Spinal cord (tissue), 10 donors: Measurements from ENCODE around the gene DYNC1I2. TPM values are rescaled to one million over a fixed set of nuclear protein-coding genes. Genes with fewer than 3 reads are reported as not detected.
"Not testable (repeated sequence)": the region's sequence is repeated elsewhere in the genome, so short reads cannot be mapped to it uniquely, and the experiment has no call there.

Experiments
- DNase-seq, 6 donors: peaks; one replicate each; pipeline versions ENCODE4 v3.0.0 to v3.0.0-alpha.2; 2013 to 2015; ENCODE audit warnings: low spot score in 6 of 6, low read depth in 4 of 6
- H3K27ac ChIP-seq: one replicate; pipeline ENCODE4 v1.5.1; 2013; ENCODE audit warnings: low read depth, low read length, control low read depth
- H3K27me3 ChIP-seq: one replicate; pipeline ENCODE4 v1.6.1; 2013; ENCODE audit warnings: low read length; ENCODE audit not compliant: control insufficient read depth, insufficient read depth
- H3K36me3 ChIP-seq: one replicate; pipeline ENCODE4 v1.6.1; 2013; ENCODE audit warnings: low read length; ENCODE audit not compliant: control insufficient read depth, insufficient read depth
- H3K4me1 ChIP-seq: one replicate; pipeline ENCODE4 v1.6.1; 2013; ENCODE audit warnings: low read length; ENCODE audit not compliant: control insufficient read depth, insufficient read depth
- H3K4me3 ChIP-seq: one replicate; pipeline ENCODE4 v1.5.1; 2013; ENCODE audit warnings: low read depth, low read length, control low read depth
- H3K9me3 ChIP-seq: one replicate; pipeline ENCODE4 v1.6.1; 2013; ENCODE audit warnings: low read length; ENCODE audit not compliant: control insufficient read depth, insufficient read depth
- WGBS: methylation state at CpG from one replicate; pipeline ENCODE4 v1.1.5; 2013; ENCODE audit warnings: missing lambda C conversion rate; ENCODE audit not compliant: insufficient coverage; 5-methylcytosine and 5-hydroxymethylcytosine counted together
- polyA plus RNA-seq, 2 donors: library from polyadenylated mRNA; unstranded; fragments of 120-200 nt; gene quantifications; one replicate each; pipeline ENCODE4 v1.2.1, GENCODE V29; 2013; ENCODE audit not compliant: insufficient read length in 2 of 2
- total RNA-seq, 2 donors: library from RNA; depleted of rRNA in 1 of 2; stranded (reverse); fragments of 120-200 nt in 1 of 2; fragments of >200 nt in 1 of 2; gene quantifications; one replicate each; pipeline versions ENCODE4 v1.2.3 to v1.2.4, GENCODE V29; 2013 to 2014
- donor health status: healthy.

Gene DYNC1I2
- total and polyA plus RNA-seq, 4 donors, result 127 to 209 (median 194) TPM

DNA sequence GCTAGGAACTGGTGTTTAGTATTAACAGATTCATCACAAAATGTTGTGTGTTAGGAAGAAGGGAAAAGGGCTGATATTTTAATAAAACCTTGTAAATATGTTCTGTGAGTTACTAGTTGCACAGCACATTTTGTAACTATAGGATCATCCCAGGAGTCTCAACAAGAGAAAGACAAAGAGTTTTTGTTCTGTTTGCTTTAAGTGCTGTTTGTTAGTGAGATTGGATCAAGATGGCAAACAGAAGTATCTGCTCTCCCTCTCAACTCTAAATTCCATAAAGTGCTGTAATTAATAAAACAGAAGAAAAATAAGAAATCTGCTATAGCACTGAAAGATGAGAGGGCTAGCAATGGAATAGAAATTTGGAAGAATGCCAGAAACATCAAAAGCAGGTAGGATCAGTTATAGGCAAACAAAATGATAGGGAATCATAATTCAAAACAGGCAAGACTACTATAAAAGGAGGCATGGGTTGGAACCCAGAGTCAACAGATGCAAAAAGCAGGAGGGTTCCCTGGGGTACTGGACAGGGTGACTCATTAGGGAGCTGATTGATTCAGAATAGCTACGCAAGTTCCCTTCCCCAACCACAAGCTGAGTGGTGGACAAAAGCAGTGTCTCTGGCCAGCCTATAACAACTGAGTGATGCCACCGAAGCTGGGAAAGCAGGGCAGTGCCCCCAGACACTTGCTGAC, 75.8 kb downstream of the DYNC1I2 start:
- 33% methylated on average over 1 of the region's 2 CpGs for WGBS
- DNase-seq, result no peak
- no peaks in the 10 kb centered on the region for H3K9me3 ChIP-seq

DNA sequence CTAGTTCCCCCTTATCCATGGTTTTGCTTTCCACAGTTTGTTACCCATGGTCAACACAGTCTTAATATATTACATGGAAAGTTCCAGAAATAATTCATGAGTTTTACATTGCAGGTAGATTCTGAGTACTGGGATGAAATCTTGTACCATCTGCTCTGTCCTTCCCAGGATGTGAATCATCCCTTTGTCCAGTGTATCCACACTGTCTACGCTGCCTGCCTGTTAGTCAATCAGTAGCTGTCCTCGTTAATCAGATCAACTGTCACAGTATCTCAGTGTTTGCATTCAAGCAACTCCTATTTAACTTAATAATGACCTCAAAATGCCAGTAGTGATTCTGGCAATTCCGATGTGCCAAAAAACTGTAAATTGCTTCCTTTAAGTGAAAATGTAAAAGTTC, 76.3 kb downstream of the DYNC1I2 start:
- Histone ChIP-seq H3K27me3 (no peaks in the 10 kb centered on the region), H3K4me1 (no peaks in the 10 kb centered on the region), H3K9me3 (no peaks in the 10 kb centered on the region), H3K36me3 (peaks cover 10% of the 10 kb centered on the region), H3K4me3 (no peak overlapping the region), H3K27ac (no peak overlapping the region)
- WGBS, result 88% methylated on average over 2 of the region's 3 CpGs
- DNase-seq, result no peak

More for the DNA sequence above, 75.8 kb downstream of the DYNC1I2 start:
- H3K36me3 ChIP-seq, result peaks cover 10% of the 10 kb centered on the region
- H3K4me1 ChIP-seq, result no peaks in the 10 kb centered on the region
- no peaks in the 10 kb centered on the region for H3K27me3 ChIP-seq
- no peak overlapping the region for H3K27ac ChIP-seq
- no peak overlapping the region for H3K4me3 ChIP-seq

DNA sequence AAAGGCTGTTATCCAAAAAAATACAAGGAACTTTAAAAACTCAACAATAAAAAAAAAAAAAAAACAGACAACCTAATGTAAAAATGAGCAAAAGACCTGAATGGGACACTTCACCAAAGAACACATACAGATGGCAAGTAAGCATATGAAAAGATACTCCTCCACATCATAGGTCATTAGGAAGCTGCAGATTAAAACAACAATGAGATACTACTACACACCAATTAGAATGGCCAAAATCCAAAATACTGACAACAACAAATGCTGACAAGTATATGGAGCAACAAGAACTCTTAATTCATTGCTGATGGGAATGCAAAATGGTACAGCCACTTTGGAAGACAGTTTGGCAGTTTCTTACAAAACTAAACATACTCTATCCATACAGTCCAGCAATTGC, 84.2 kb downstream of the DYNC1I2 start:
- Histone ChIP-seq H3K36me3 (no peaks in the 10 kb centered on the region), H3K27ac (no peak overlapping the region)
- no peak for DNase-seq

DNA sequence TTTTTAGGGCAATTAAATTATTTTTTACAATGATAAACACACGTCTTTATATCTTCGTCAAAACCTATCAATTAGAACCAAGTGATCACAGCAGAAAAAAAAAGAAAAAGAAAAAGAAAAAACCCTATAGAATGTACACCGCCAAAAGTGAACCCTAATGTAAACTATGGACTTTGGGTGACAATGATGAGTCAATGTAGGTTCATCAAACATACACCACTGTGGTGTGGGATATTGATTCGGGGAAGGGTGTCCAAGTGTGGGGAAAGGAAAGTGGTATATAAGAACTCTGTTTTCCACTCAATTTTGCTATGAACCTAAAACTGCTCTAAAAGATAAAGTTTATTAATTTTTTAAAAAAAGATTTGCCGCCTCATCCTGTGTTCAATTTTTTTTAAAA, 85.1 kb downstream of the DYNC1I2 start:
- H3K9me3 ChIP-seq, result no peaks in the 10 kb centered on the region
- H3K4me3 ChIP-seq, result no peak overlapping the region
- H3K27ac ChIP-seq, result no peak overlapping the region
- H3K27me3 ChIP-seq, result no peaks in the 10 kb centered on the region
- no peaks in the 10 kb centered on the region for H3K4me1 ChIP-seq
- WGBS, result no CpG with 5 or more reads among the region's 5 CpGs
- DNase-seq, result no peak
- H3K36me3 ChIP-seq, result no peaks in the 10 kb centered on the region

More for the DNA sequence above, 84.2 kb downstream of the DYNC1I2 start:
- no peaks in the 10 kb centered on the region for H3K4me1 ChIP-seq
- no peaks in the 10 kb centered on the region for H3K9me3 ChIP-seq
- H3K27me3 ChIP-seq, result no peaks in the 10 kb centered on the region
- H3K4me3 ChIP-seq, result no peak overlapping the region

DNA sequence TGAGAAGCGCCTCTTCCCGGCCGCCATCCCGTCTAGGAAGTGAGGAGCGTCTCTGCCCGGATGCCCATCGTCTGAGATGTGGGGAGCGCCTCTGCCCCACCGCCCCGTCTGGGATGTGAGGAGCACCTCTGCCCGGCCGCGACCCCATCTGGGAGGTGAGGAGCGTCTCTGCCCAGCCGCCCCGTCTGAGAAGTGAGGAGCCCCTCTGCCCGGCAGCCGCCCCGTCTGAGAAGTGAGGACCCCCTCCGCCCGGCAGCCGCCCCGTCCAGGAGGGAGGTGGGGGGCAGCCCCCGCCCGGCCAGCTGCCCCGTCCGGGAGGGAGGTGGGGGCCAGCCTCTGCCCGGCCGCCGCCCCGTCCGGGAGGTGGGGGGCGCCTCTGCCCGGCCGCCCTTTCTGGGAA, 87.3 kb downstream of the DYNC1I2 start:
- not testable (repeated sequence) for DNase-seq, H3K4me3 ChIP-seq, H3K9me3 ChIP-seq, H3K4me1 ChIP-seq, H3K27ac ChIP-seq, H3K27me3 ChIP-seq, H3K36me3 ChIP-seq
- whole genome bisulfite sequencing, result 100% methylated on average over 5 of the region's 35 CpGs

DNA sequence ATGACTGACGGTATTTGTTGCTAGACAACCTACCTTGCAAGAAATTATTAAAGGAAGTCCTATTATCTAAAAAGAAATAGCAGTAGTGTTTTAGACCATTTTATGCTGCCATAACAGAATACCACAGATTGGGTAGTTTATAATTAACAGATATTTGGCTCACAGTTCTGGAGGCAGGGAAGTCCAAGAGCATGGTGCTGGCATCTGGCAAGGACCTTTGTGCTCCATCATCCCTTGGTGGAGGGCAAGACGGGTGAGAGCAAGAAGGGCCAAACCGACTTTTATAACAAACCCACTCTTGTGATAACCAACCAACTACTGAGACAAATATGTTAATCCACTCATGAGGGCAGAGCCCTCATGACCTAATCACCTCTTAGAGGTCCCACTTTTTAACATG, 91.2 kb downstream of the DYNC1I2 start:
- H3K27ac ChIP-seq, result no peak overlapping the region
- no peaks in the 10 kb centered on the region for H3K36me3 ChIP-seq
- H3K27me3 ChIP-seq, result no peaks in the 10 kb centered on the region
- DNase-seq, result no peak
- WGBS, result 100% methylated on average over 1 of the region's 3 CpGs
- H3K4me3 ChIP-seq, result no peak overlapping the region
- no peaks in the 10 kb centered on the region for H3K4me1 ChIP-seq
- H3K9me3 ChIP-seq, result peaks cover 4% of the 10 kb centered on the region

DNA sequence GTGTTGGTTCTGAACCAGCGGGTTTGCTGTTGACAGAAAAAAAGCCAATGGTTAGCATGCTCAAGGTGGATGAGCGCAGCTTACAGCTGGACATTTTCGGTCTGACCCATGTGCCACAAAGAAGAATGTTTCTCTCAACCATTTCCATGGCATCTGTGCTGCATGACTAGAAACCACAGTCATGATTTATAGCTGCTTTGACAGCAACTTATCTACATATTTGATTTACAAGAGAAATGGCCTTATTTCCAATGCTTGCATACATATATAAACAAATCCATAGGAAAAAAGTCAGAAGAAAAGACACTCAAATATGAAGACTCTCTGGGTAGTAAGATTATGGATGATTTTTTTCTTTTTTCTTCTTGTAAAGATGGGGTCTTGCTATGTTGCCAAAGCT, 98.2 kb downstream of the DYNC1I2 start:
- H3K27ac ChIP-seq, result no peak overlapping the region
- H3K4me3 ChIP-seq, result no peak overlapping the region
- no peak for DNase-seq
- H3K36me3 ChIP-seq, result peaks cover 28% of the 10 kb centered on the region
- H3K27me3 ChIP-seq, result no peaks in the 10 kb centered on the region
- no peaks in the 10 kb centered on the region for H3K4me1 ChIP-seq
- H3K9me3 ChIP-seq, result no peaks in the 10 kb centered on the region
- 100% methylated on average over 3 of the region's 3 CpGs for WGBS

DNA sequence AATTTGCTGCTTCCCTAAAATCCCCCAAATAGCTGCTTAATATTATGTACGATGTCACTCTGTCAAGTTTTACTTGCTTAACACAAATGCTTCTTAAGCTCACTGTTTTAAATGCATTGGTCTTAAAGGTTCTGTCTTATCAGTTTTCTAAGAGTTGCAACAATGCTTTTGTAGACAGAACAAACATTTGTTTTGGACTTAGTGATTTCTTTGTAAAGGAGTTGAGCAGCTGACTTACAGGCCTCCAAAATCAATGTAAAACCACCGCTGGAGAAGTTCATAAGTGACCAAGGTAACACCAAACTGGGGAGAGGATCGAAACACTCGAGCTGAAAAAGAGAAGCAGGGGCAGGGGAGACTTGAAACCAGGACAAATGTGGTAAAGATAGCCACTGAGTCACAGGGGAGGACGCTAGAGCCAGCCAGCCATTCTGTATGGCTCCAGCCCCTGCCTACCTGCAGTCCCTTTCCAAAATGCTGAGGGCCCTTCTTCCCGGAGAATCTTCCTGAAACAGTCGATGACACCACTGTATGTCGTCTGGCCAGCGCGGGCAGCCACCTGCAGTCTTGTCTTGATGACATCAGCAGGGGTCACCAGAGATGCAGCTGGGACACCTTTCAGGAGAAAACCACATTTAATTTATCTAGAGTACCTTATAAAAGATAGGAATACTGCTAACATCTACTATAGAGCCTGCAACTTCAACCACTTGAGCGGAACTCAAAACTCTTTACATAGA, 100.2 kb downstream of the DYNC1I2 start:
- no peak for DNase-seq
- Histone ChIP-seq H3K27ac (no peak overlapping the region), H3K36me3 (peaks cover 28% of the 10 kb centered on the region), H3K4me3 (no peak overlapping the region), H3K4me1 (no peaks in the 10 kb centered on the region), H3K27me3 (no peaks in the 10 kb centered on the region), H3K9me3 (no peaks in the 10 kb centered on the region)
- 87% methylated on average over 6 of the region's 11 CpGs for WGBS

DNA sequence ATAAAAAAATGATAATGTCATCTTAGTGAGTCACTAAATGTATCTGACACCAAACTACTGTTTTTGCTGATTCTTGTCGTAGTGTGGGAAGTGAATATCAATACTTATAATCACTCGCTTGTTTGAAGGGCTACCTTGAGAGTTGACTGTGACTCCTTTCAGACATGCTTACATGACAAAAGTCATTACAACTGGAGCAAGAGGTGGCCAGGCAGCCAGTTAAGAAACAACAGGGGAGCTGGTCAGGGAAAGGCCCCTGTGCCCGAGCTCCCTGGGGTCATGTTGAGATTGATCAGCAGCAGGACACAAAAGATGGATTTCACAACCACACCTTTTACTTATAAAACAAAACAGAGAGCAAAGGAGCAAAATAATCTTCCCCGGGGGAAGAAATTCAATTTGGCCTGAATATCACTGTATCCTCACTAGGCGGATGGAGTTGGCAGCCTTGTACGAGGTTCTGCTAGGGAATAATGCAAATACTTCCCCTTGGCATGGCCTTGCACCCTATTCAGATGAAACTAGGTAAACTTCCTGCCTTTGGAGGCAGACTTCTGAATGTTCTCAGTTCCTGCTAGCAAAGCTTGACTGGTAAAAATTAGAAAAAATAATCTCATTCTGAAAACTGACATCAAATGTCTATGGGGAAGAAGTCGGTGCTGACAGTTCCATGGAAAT, 101.2 kb downstream of the DYNC1I2 start:
- no peak overlapping the region for H3K27ac ChIP-seq
- DNase-seq, result no peak
- no peaks in the 10 kb centered on the region for H3K9me3 ChIP-seq
- WGBS, result 48% methylated on average over 4 of the region's 7 CpGs
- no peaks in the 10 kb centered on the region for H3K4me1 ChIP-seq
- no peak overlapping the region for H3K4me3 ChIP-seq
- H3K36me3 ChIP-seq, result peaks cover 28% of the 10 kb centered on the region
- H3K27me3 ChIP-seq, result no peaks in the 10 kb centered on the region
